OCI-LY3 (cell line): ENCODE results near the gene ATP5F1B.

Source experiments
- H2AFZ ChIP-seq: fragments of 200-600, 300-600 bp; shearing (Covaris generic); 2 replicates; pipeline ENCODE4 v1.6.0; 2014; ENCODE audit warnings: antibody characterized with exemption, low read depth, low read length
- H3K27ac ChIP-seq: fragments of 200-600, 300-600 bp; sonication (generic); 2 replicates; pipeline ENCODE4 v1.5.1; 2014; ENCODE audit warnings: mild to moderate bottlenecking, low read length, moderate library complexity, mixed read lengths
- H3K27me3 ChIP-seq: fragments of 200-600, 300-600 bp; sonication (generic); 2 replicates; pipeline ENCODE4 v1.6.1; 2014; ENCODE audit warnings: low read depth, low read length, mixed read lengths
- H3K36me3 ChIP-seq: fragments of 200-600, 300-600 bp; sonication (generic); replicated peaks from 2 replicates; pipeline ENCODE3; 2014; ENCODE audit warnings: low read depth, low read length, mixed read lengths
- H3K4me1 ChIP-seq: fragments of 300-600, 200-600 bp; sonication (generic); 2 replicates; pipeline ENCODE4 v1.6.1; 2014; ENCODE audit warnings: low read length, mixed read lengths
- H3K4me2 ChIP-seq: fragments of 200-600, 300-600 bp; sonication (generic); 2 replicates; pipeline ENCODE4 v1.6.1; 2014; ENCODE audit warnings: low read length, mixed read lengths
- H3K4me3 ChIP-seq: fragments of 300-600, 200-600 bp; sonication (generic); 2 replicates; pipeline ENCODE4 v1.5.1; 2014; ENCODE audit warnings: antibody characterized with exemption, mild to moderate bottlenecking, low read length, moderate library complexity
- H3K79me2 ChIP-seq: fragments of 300-600, 200-600 bp; shearing (Covaris generic); 2 replicates; pipeline ENCODE4 v1.6.1; 2014; ENCODE audit warnings: mild to moderate bottlenecking, low read length, mixed read lengths
- H3K9ac ChIP-seq: fragments of 300-600, 200-600 bp; shearing (Covaris generic); 2 replicates; pipeline ENCODE4 v1.6.0; 2014; ENCODE audit warnings: mild to moderate bottlenecking, low read length, moderate library complexity
- H3K9me3 ChIP-seq: fragments of 200-600, 300-600 bp; shearing (Covaris generic); 2 replicates; pipeline ENCODE4 v1.6.1; 2014; ENCODE audit warnings: low read length, mixed read lengths; ENCODE audit not compliant: insufficient read depth
- H4K20me1 ChIP-seq: fragments of 200-600, 300-600 bp; sonication (generic); 2 replicates; pipeline ENCODE4 v1.6.1; 2016; ENCODE audit warnings: low read length, mixed read lengths; ENCODE audit not compliant: insufficient read depth
- EZH2phosphoT487 ChIP-seq: fragments of 200-600 bp; shearing (Covaris generic); IDR thresholded peaks from 2 replicates; pipeline ENCODE4 v1.6.1; 2018; ENCODE audit warnings: antibody characterized with exemption, mixed run types, low read depth
- TF ChIP-seq, protein P1 (sequence below): fragments of 200-600, 300-600 bp; sonication (generic); IDR thresholded peaks from 2 replicates; pipeline ENCODE4 v1.5.1; 2014; ENCODE audit warnings: antibody characterized with exemption, low read length, low read depth

The ATP5F1B gene

DNA sequence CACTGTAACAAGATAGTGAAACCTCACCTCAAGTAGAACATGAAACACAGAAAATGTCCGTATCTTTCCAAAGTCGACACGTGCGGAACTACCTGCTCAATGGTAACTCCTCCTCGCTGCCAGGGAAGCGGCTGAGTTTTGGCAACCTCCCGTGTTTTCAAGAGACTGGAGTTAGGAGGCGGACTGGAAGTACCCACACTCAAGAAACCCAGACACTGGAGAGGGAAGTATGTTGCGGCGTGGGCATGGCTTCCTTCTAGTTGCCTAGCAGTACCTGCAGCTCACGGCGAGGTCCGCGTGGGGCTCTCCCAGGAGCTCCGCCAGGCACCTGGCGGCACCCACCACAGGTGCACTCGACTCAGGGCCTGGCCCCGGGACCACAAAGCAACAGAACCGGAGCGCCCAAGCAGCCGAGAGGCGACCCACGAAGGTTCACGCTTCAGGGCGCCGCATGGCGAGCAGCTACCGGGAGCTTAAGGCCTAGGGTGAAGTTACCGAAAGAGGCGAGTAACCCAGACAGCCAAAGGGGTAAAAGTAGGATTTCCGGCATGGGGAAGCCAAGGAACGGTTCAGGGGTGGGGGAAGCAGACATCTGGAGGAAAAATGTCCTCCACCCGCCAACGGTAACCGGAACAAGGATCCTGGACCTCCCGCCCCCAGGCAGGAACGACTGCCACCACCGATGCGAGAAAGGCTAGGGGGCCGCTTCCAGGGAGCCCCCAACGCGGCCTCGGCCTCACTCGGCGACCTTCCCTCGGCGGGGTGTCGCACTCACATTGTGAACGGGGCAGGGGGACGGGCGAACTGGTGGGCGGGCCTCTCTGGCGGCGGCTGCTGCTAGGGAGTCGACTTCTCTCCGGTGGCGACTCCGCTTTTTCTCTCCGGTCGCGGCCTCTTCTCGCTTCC is 41.7 kb upstream of the ATP5F1B start:
- Histone ChIP-seq H3K4me1 (peaks cover 14% of the 10 kb centered on the region), H3K4me2 (peak overlapping the region; percentile 81), H3K9ac (peak overlapping the region; percentile 98), H3K9me3 (no peaks in the 10 kb centered on the region), H3K27me3 (no peaks in the 10 kb centered on the region), H3K4me3 (peak overlapping the region; percentile 93), H2AFZ (no peak overlapping the region), H3K36me3 (peaks cover 25% of the 10 kb centered on the region), H4K20me1 (peaks cover 29% of the 10 kb centered on the region), H3K27ac (peak overlapping the region; percentile 98), H3K79me2 (peaks cover 65% of the 10 kb centered on the region)
- TF ChIP-seq, protein P1, sequence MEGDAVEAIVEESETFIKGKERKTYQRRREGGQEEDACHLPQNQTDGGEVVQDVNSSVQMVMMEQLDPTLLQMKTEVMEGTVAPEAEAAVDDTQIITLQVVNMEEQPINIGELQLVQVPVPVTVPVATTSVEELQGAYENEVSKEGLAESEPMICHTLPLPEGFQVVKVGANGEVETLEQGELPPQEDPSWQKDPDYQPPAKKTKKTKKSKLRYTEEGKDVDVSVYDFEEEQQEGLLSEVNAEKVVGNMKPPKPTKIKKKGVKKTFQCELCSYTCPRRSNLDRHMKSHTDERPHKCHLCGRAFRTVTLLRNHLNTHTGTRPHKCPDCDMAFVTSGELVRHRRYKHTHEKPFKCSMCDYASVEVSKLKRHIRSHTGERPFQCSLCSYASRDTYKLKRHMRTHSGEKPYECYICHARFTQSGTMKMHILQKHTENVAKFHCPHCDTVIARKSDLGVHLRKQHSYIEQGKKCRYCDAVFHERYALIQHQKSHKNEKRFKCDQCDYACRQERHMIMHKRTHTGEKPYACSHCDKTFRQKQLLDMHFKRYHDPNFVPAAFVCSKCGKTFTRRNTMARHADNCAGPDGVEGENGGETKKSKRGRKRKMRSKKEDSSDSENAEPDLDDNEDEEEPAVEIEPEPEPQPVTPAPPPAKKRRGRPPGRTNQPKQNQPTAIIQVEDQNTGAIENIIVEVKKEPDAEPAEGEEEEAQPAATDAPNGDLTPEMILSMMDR, result no peak
- no peak for TF ChIP-seq EZH2phosphoT487

DNA sequence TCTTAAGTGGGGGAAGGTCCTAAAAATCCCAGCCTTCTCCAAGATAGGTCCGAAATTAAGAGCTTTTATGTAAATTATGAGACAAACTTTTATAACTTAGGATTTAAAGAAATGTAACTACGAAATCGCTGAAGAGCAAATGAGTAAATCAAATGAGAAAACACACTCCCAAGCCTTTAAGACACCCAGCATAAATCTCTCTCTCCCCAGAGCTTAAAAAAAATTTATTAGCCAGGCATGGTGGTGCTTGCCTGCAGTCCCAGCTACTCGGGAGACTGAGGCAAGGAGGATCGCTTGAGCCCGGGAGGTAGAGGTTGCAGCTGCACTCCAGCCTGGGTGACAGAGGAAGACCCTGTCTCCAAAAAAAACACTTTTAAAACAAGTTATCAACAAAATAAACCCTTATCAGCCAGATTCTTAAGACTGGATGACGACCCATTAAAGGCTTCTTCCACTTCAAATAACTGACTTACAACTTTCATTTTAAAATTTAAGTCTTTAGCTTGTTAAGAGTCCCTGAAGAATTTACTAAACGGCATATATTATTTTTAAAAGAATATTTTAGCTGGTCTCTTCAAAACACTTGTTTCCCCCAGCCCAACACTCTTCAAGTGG is 39.1 kb upstream of the ATP5F1B start:
- Histone ChIP-seq H3K9ac (peak overlapping the region; percentile 42), H3K4me2 (peak overlapping the region; percentile 81), H3K27me3 (no peaks in the 10 kb centered on the region), H3K4me1 (peaks cover 28% of the 10 kb centered on the region), H3K4me3 (peak overlapping the region; percentile 93), H4K20me1 (peaks cover 53% of the 10 kb centered on the region), H3K27ac (peak overlapping the region; percentile 98), H3K36me3 (peaks cover 44% of the 10 kb centered on the region), H2AFZ (no peak overlapping the region), H3K79me2 (peaks cover 89% of the 10 kb centered on the region), H3K9me3 (no peaks in the 10 kb centered on the region)
- TF ChIP-seq, protein P1, result no peak
- TF ChIP-seq EZH2phosphoT487, result no peak

DNA sequence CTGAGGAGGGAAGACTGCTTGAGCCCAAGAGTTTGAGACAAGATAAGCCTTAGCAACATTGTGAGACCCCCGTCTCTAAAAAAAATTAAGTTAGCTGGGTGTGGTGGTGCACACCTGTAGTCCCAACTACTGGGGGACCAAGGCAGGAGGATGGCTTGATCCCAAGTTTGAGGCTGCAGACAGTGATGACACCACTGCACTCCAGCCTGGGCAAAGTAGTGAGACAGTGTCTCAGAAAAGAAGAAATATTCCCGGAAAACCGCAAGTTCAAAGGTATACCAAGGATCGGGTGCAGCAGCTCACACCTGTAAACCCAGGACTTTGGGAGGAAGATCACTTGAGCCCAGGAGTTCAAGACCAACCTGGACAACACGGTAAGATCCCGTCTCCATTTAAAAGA is 36.5 kb upstream of the ATP5F1B start:
- H3K27ac ChIP-seq, result no peak overlapping the region
- no peak overlapping the region for H3K4me2 ChIP-seq
- H3K36me3 ChIP-seq, result peaks cover 54% of the 10 kb centered on the region
- H3K4me3 ChIP-seq, result no peak overlapping the region
- H3K9ac ChIP-seq, result no peak overlapping the region
- H3K9me3 ChIP-seq, result no peaks in the 10 kb centered on the region
- TF ChIP-seq EZH2phosphoT487, result no peak
- TF ChIP-seq, protein P1, result no peak
- peaks cover 53% of the 10 kb centered on the region for H3K4me1 ChIP-seq
- peaks cover 100% of the 10 kb centered on the region for H3K79me2 ChIP-seq
- H3K27me3 ChIP-seq, result no peaks in the 10 kb centered on the region
- H2AFZ ChIP-seq, result no peak overlapping the region
- H4K20me1 ChIP-seq, result peaks cover 78% of the 10 kb centered on the region

DNA sequence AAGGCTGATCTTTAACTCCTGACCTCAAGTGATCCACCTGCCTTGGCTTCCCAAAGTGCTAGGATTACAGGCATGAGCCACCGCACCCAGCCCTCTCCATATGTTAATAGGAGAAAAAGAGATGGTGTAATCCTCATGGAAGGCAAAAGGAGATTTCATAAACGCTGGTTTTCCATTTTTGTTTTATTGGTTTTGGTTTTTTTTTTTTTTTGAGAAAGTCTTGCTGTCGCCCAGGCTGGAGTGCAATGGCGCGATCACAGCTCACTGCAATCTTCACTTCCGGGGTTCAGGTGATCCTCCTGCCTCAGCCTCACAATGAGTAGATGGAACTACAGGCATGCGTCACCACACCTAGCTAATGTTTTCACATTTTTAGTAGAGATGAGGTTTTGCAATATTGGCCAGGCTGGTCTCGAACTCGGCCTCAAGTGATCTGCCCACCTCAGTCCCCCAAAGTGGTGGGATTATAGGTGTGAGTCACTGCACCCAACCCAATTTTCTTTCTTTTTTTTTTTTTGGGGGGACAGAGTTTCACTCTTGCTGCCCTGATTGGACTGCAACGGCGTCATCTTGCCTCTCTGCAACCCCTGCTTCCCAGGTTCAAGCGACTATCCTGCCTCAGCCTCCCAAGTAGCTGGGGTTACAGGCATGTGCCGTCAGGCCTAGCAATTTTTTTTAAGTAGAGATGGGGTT is 34.2 kb upstream of the ATP5F1B start:
- H3K36me3 ChIP-seq, result peaks cover 44% of the 10 kb centered on the region

More for the DNA sequence above, 34.2 kb upstream of the ATP5F1B start:
- Histone ChIP-seq H4K20me1 (peaks cover 94% of the 10 kb centered on the region), H3K27me3 (no peaks in the 10 kb centered on the region), H3K79me2 (peaks cover 100% of the 10 kb centered on the region), H3K27ac (no peak overlapping the region), H3K4me3 (no peak overlapping the region), H3K4me2 (no peak overlapping the region), H3K4me1 (peaks cover 57% of the 10 kb centered on the region), H3K9ac (no peak overlapping the region), H2AFZ (no peak overlapping the region), H3K9me3 (no peaks in the 10 kb centered on the region)
- TF ChIP-seq, protein P1, result no peak
- no peak for TF ChIP-seq EZH2phosphoT487
